B cell (primary cell): ENCODE measurements around the gene CABLES2. TPM values are rescaled to one million over a fixed set of nuclear protein-coding genes. Genes with fewer than 3 reads are reported as not detected.

ENCODE experiments used
- ATAC-seq: fragments of 200-7000 bp; cut with Tn5 transposase; one replicate; pipeline ENCODE4 v1.10.0; 2021; ENCODE audit warnings: low read depth, mild to moderate bottlenecking, moderate number of reproducible peaks, moderate library complexity
- CTCF ChIA-PET: fragments of 350-600 bp; sonication (Branson Sonifier 250); formaldehyde crosslinking; loops from one replicate; lab custom pipeline; 2021; ENCODE audit warnings: antibody characterized with exemption, inconsistent platforms; lab: Charles Lee
- POLR2A ChIA-PET: fragments of 350-600 bp; sonication (Branson Sonifier 250); formaldehyde crosslinking; loops from one replicate; lab custom pipeline; 2021; ENCODE audit warnings: antibody characterized with exemption; lab: Charles Lee
- DNase-seq: peaks from one replicate; pipeline ENCODE4 v3.0.0; 2013
- H2AFZ ChIP-seq: 2 replicates; pipeline ENCODE4 v1.6.1; 2012; ENCODE audit warnings: mild to moderate bottlenecking, low read depth, low read length; ENCODE audit not compliant: insufficient read depth, poor library complexity, severe bottlenecking
- H3K27ac ChIP-seq, 2 donors: 1 replicate in 1 of 2; 2 replicates in 1 of 2; pipeline ENCODE4 v1.5.1; 2012 to 2013; ENCODE audit warnings: low read length in 2 of 2, mild to moderate bottlenecking in 2 of 2, moderate library complexity in 1 of 2
- H3K27me3 ChIP-seq, 4 experiments: fragments of 200-600 bp in 1 of 4; sonication (generic) in 1 of 4; replicated peaks in 1 of 4; 1 replicate in 2 of 4; 2 replicates in 2 of 4; pipeline versions ENCODE4 v1.6.1 to v1.7.0; 2013 to 2016; ENCODE audit warnings: low read length in 3 of 4, mild to moderate bottlenecking in 2 of 4, mixed read lengths in 1 of 4, moderate library complexity in 1 of 4; ENCODE audit not compliant: insufficient read depth in 4 of 4, control insufficient read depth in 3 of 4; ENCODE audit errors: control extremely low read depth in 1 of 4
- H3K36me3 ChIP-seq, 2 experiments: replicated peaks in 1 of 2; 1 replicate in 1 of 2; 2 replicates in 1 of 2; pipeline versions ENCODE4 v1.6.1 to v1.7.1; 2013; ENCODE audit warnings: low read length in 1 of 2; ENCODE audit not compliant: insufficient read depth in 2 of 2, control insufficient read depth in 1 of 2; ENCODE audit errors: control extremely low read depth in 1 of 2, extremely low read depth in 1 of 2
- H3K4me1 ChIP-seq, 2 donors: fragments of 200-600 bp in 1 of 2; sonication (generic) in 1 of 2; 1 replicate in 1 of 2; 2 replicates in 1 of 2; pipeline versions ENCODE4 v1.5.1 to v1.6.1; 2013 to 2017; ENCODE audit warnings: low read length in 2 of 2; ENCODE audit not compliant: control insufficient read depth in 2 of 2, insufficient read depth in 2 of 2
- H3K4me2 ChIP-seq: replicated peaks from 2 replicates; pipeline ENCODE3; 2012; ENCODE audit warnings: mild to moderate bottlenecking, low read depth, low read length; ENCODE audit not compliant: poor library complexity, severe bottlenecking
- H3K4me3 ChIP-seq, 5 experiments: fragments of 200-600 bp in 1 of 5; sonication (generic) in 1 of 5; 1 replicate in 3 of 5; 2 replicates in 2 of 5; pipeline versions ENCODE4 v1.5.1 to v1.7.0; 2011 to 2016; ENCODE audit warnings: low read length in 4 of 5, mild to moderate bottlenecking in 4 of 5, low read depth in 2 of 5, control low read depth in 1 of 5, moderate library complexity in 1 of 5; ENCODE audit not compliant: insufficient read depth in 1 of 5; ENCODE audit errors: control extremely low read depth in 1 of 5, extremely low read depth in 1 of 5
- H3K79me2 ChIP-seq: fragments of 200-600 bp; sonication (generic); one replicate; pipeline ENCODE4 v1.6.0; 2016; ENCODE audit warnings: low read length; ENCODE audit not compliant: control insufficient read depth, insufficient read depth
- H3K9ac ChIP-seq: fragments of 200-600 bp; sonication (generic); 2 replicates; pipeline ENCODE4 v1.6.1; 2017; ENCODE audit warnings: mild to moderate bottlenecking, low read length, moderate library complexity
- H3K9me3 ChIP-seq, 3 donors: one replicate each; pipeline versions ENCODE4 v1.6.1 to v1.7.1; 2013; ENCODE audit warnings: low read length in 2 of 3; ENCODE audit not compliant: control insufficient read depth in 2 of 3, insufficient read depth in 1 of 3; ENCODE audit errors: control extremely low read depth in 1 of 3
- H4K20me1 ChIP-seq: 2 replicates; pipeline ENCODE4 v1.6.0; 2012; ENCODE audit warnings: mild to moderate bottlenecking, low read length; ENCODE audit not compliant: insufficient read depth, control insufficient read depth, poor library complexity, severe bottlenecking
- H3K27ac Mint-ChIP-seq: one replicate; pipeline ENCODE4 v1.8.0; 2021; ENCODE audit warnings: mixed read lengths
- H3K27me3 Mint-ChIP-seq: one replicate; pipeline ENCODE4 v1.8.0; 2021; ENCODE audit warnings: mixed read lengths
- H3K4me1 Mint-ChIP-seq: one replicate; pipeline ENCODE4 v1.8.0; 2021; ENCODE audit warnings: mixed read lengths
- H3K4me3 Mint-ChIP-seq: one replicate; pipeline ENCODE4 v1.8.0; 2021; ENCODE audit warnings: mixed read lengths
- H3K9me3 Mint-ChIP-seq: one replicate; pipeline ENCODE4 v1.8.0; 2022; ENCODE audit warnings: mixed read lengths; ENCODE audit not compliant: insufficient read depth
- EZH2 ChIP-seq: IDR thresholded peaks from 2 replicates; pipeline ENCODE4 v1.6.1; 2012; ENCODE audit warnings: borderline replicate concordance, low read depth, mild to moderate bottlenecking, moderate library complexity, low read length; ENCODE audit not compliant: insufficient read depth, poor library complexity, severe bottlenecking
- WGBS: methylation state at CpG from one replicate; pipeline ENCODE4 v1.1.5; 2013; ENCODE audit warnings: missing lambda C conversion rate; ENCODE audit not compliant: insufficient coverage; 5-methylcytosine and 5-hydroxymethylcytosine counted together
- intact Hi-C: fragments of 100-400 bp; cut with micrococcal nuclease; formaldehyde crosslinking; loops from one replicate; pipeline ENCODE4 v1.10.0; 2022
- polyA plus RNA-seq: library from polyadenylated mRNA; depleted of rRNA; stranded (reverse); fragments of >200 nt; gene quantifications from 2 replicates; pipeline ENCODE4 v1.2.3, GENCODE V29; 2012
- total RNA-seq, 2 donors: library from RNA; stranded (reverse); fragments of 120-200 nt in 1 of 2; gene quantifications; 1 replicate in 1 of 2; 2 replicates in 1 of 2; pipeline versions ENCODE4 v1.2.3 to v1.2.4, GENCODE V29; 2013 to 2022
- TF ChIP-seq, protein P1 (sequence below): fragments of 200-600 bp; IDR thresholded peaks from one replicate; pipeline ENCODE4 v1.8.0; 2022; ENCODE audit warnings: antibody characterized with exemption, mild to moderate bottlenecking

The CABLES2 gene
- total and polyA plus RNA-seq, 2 donors (not counting 1 experiment from before 2014, with no cell fraction given) = 4.8 to 8.2 TPM

DNA sequence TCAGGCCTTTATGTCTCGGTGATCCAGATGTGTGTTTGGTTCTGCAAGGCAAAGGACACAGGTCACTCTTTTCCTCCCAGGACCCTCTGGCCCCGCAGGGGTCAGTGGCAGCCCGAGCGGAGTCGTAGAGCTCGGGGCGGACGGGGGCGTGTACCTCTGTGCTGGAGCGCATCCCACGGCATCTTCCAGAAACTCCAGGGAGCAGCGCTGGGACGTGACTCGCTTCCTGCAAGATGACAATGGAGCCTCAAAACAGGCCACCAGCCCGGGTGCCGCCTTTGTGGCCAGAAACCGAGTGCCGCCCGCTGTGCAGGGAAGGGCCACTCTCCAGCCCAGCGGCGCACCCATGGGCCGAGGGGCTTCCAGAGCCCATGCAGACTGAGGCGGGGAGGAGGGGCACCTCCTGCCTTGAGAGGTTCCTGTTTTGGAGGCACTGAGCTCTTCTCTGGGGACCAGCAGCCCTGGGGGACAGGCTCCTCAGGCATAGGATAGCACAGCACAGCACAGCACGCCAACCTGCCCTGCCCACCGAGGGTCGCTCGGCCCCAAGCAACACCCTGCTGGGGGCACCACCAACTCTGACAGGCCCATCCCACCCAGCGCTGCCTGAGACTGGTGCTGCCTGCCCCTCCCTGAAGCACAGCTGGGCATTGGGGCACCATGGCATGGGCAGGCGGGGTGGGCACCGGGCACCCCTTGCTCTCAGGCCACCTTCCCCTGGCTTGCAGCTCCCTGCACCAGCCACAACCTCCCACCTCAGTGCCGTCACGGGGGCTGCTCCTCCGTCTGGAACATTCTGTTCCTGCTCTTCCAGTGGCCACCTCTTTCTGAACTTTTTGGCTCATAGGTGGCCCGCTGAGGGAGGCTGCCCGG is 10.5 kb downstream of the CABLES2 start:
- DNase-seq = no peak
- Mint-ChIP-seq H3K4me1 (peaks cover 6% of the 10 kb centered on the region), H3K27me3 (no peaks in the 10 kb centered on the region), H3K27ac (no peak overlapping the region), H3K9me3 (no peaks in the 10 kb centered on the region), H3K4me3 (no peak overlapping the region)
- no peak overlapping the region for H2AFZ ChIP-seq
- H3K36me3 ChIP-seq = peaks cover 0 to 5% of the 10 kb centered on the region in 2 experiments
- intact Hi-C loops = no loop called here
- no peak for ATAC-seq
- H3K79me2 ChIP-seq = no peaks in the 10 kb centered on the region
- no peak overlapping the region for H3K4me3 ChIP-seq
- 92% methylated on average over 34 of the region's 35 CpGs for WGBS
- no peak overlapping the region for H3K9ac ChIP-seq
- no peak overlapping the region for H3K4me2 ChIP-seq
- H3K9me3 ChIP-seq = peaks cover 0 to 7% (median 0%) of the 10 kb centered on the region in 3 donors
- no peaks in the 10 kb centered on the region for H3K27me3 ChIP-seq
- ChIA-PET CTCF (no interaction called here), POLR2A (no interaction called here)
- H3K27ac ChIP-seq = no peak overlapping the region
- TF ChIP-seq, protein P1, sequence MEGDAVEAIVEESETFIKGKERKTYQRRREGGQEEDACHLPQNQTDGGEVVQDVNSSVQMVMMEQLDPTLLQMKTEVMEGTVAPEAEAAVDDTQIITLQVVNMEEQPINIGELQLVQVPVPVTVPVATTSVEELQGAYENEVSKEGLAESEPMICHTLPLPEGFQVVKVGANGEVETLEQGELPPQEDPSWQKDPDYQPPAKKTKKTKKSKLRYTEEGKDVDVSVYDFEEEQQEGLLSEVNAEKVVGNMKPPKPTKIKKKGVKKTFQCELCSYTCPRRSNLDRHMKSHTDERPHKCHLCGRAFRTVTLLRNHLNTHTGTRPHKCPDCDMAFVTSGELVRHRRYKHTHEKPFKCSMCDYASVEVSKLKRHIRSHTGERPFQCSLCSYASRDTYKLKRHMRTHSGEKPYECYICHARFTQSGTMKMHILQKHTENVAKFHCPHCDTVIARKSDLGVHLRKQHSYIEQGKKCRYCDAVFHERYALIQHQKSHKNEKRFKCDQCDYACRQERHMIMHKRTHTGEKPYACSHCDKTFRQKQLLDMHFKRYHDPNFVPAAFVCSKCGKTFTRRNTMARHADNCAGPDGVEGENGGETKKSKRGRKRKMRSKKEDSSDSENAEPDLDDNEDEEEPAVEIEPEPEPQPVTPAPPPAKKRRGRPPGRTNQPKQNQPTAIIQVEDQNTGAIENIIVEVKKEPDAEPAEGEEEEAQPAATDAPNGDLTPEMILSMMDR = no peak
- no peak for TF ChIP-seq EZH2
- peaks cover 5% of the 10 kb centered on the region for H4K20me1 ChIP-seq
- H3K4me1 ChIP-seq = peaks cover 0 to 3% of the 10 kb centered on the region in 2 donors
